Measurements from ENCODE around the gene KIF23.

KIF23 gene

DNA sequence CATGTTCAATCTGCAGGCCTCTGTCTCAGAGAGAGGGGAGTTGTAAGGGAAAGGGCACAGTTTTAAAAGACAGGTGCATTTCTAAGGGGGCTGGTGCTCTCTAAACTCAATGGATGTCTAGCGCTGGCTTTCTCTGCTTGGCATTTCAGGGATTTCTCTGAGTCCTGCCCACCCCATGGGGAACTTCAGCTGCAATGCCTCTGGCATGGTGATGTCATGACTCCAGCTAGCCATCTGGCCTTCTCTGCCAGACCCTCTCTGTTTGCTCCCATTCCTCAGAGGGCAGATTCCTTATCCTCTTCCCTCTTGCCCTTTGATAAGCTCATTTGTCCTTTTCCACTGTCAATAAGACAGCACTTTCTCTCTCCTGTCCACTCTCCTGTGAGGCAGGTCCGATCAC, 79.3 kb downstream of the KIF23 start:
- DNase-seq (ENCODE audit: low spot score): no peak

DNA sequence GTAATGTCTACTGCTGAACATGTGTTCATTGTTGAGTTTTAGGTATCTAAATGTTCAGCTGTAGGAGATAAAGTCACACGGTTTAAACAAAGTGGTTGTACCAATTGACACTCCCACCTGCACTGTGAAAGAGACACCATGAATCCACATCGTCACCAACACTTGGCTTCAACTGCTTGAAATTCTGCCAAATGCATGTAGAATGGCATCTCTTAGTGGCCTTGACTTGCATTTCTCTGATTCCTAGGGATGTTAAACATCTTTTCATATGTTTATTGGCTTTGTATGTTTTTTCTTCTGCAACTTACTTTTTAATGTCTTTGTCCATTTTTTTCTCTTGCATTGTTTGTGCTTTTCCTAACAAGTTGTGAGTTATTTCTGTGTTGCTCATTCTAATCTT, 81.9 kb downstream of the KIF23 start:
- no peak for DNase-seq (ENCODE audit: low spot score)

DNA sequence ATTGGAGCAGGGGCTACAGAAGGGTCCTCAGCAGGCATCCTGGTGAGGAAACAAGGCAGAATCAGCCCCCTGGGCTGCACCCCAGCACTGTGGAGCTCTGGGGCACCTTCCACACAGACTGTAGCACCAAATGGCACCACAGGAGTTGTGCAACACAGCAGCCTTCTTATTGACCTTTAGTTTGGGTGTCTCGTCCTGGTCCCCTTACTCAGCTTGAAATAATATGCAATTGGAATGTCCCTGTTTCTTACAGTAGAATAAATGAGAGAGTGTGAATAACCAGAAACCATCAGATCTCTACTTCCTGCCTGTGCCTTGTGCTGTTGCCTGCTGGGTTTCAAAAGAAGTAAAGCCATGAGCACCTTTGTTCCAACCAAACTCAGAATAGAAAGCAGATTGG, 82.9 kb downstream of the KIF23 start:
- no peak for DNase-seq (ENCODE audit: low spot score)

DNA sequence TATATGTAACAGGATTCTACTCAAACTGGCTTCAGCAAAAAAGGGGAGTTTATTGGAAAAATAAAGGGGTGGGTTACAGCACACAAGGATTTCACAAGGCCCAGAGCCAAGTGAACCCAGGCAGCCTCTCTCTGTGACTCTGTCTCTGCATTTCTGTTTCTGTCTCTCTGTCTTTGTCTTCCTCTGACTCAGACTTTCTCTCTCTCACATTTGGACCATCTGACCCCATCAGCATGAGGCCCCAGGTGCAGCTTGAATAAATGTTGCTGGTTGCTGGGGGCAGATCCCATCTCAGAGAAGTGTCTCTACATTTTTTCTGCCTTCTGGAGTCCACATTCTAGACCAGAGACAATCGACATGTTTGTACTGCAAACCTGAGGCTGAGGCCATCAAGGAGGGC, 83.5 kb downstream of the KIF23 start:
- DNase-seq (ENCODE audit: low spot score): no peak

Data from LoVo (cell line).